ENCODE results near the gene USO1.
"Not testable (repeated sequence)": the region's sequence is repeated elsewhere in the genome, so short reads cannot be mapped to it uniquely, and the experiment has no call there.

Gene USO1, protein sequence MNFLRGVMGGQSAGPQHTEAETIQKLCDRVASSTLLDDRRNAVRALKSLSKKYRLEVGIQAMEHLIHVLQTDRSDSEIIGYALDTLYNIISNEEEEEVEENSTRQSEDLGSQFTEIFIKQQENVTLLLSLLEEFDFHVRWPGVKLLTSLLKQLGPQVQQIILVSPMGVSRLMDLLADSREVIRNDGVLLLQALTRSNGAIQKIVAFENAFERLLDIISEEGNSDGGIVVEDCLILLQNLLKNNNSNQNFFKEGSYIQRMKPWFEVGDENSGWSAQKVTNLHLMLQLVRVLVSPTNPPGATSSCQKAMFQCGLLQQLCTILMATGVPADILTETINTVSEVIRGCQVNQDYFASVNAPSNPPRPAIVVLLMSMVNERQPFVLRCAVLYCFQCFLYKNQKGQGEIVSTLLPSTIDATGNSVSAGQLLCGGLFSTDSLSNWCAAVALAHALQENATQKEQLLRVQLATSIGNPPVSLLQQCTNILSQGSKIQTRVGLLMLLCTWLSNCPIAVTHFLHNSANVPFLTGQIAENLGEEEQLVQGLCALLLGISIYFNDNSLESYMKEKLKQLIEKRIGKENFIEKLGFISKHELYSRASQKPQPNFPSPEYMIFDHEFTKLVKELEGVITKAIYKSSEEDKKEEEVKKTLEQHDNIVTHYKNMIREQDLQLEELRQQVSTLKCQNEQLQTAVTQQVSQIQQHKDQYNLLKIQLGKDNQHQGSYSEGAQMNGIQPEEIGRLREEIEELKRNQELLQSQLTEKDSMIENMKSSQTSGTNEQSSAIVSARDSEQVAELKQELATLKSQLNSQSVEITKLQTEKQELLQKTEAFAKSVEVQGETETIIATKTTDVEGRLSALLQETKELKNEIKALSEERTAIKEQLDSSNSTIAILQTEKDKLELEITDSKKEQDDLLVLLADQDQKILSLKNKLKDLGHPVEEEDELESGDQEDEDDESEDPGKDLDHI

DNA sequence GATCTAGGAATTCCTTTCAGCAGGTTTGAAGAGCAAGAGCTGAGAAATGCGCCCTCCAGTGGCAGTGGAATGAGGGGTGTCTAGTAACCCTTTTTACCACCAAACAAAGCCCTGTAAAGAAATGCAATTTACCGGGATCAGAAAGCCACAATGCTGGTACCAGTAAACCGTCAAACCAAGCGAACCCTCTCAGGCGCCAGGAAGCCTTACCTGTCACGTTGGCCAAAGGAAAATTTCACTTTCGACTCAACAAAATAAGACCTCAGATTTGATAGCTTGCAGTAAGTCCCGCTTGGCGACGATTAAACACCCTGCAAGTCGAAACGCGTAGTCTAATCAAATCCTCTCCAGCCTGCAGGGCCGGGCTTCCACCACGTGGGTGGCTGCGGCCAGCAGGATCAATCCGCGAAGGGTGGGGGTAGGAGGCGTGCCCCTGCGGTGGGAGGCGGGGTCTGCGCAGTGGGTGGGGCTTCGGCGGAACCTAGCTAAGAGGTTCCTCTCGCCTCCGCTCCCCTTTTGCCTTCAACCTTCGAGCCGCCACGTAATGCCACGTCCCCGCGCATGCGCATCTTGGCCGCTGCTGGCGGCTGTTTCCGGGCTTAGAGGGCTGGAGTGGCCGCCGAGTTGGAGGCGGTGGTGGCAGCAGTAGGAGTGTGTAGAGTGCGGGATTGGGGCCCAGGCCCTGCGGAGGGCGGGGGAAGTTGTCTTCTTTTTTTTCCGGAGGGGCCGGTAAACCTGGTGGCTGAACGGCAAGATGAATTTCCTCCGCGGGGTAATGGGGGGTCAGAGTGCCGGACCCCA lies at the start of gene USO1:
USO1 (plus strand) TSS at position 512 of the 801 bp plus-strand sequence; CDS start at position 755, 243 bp downstream.
- DNase-seq (ENCODE audit: low read depth) = peak; percentile 98

DNA sequence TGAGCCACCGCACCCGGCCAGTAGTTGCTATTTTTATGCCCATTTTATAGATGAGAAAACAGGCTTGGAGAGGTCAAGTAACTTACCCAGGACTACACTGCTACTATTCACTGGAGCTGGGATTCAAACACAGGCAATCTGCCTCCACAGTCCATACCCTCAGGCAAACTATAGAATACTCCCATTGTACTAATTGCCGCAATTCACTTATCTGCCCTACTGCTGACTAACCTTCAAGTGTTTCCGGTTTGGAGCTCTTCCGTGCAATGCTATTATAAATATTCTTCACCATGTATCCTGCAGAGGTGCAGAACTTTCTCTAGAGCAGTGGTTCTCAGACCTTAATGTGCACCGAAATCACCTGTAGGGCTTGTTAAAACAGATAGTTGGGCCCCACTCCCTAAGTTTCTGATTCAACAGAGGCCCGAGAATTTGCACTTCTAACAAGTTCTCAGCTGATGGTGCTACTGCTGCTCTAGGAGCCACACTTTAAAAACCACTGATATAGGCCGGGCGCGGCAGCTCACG lies 49.3 kb upstream of the USO1 start:
- DNase-seq (ENCODE audit: low read depth) = no peak

DNA sequence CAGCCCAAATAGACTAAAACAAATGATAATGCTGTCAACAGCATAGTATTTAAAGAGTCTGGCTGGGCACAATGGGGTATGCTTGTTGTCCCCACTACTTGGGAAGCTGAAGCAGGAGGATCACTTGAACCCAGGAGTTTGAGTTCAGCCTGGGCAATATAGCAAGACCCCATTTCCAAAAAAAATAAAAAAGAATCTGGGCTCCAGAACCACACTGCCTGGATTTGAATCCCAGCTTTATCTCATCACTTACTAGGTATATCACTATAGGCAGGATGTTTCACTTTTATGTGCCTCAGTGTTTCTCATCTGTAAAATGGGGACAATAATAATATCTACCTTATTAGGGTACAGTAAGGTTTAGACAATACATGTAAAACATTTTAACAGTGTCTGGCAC lies 45.9 kb upstream of the USO1 start:
- DNase-seq (ENCODE audit: low read depth) = no peak

DNA sequence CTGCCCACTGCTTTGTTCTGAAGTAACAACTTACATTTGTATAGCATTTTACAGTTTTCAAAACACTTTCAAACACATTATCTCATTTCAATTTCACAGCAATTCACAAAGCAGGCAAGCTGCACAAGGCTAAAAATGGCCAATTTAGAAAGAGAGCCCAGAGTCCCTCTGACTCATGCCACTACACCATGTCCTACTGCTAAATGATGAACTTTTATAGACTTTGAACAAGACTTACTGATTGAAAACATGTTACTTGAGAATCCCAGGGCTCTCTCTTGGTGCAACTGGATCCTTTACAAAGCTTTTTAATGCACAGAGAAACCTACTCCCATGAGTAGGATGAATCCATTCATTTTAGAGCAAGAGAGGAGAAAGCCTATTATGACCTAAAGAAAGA lies 45.4 kb upstream of the USO1 start:
- no peak for DNase-seq (ENCODE audit: low read depth)

DNA sequence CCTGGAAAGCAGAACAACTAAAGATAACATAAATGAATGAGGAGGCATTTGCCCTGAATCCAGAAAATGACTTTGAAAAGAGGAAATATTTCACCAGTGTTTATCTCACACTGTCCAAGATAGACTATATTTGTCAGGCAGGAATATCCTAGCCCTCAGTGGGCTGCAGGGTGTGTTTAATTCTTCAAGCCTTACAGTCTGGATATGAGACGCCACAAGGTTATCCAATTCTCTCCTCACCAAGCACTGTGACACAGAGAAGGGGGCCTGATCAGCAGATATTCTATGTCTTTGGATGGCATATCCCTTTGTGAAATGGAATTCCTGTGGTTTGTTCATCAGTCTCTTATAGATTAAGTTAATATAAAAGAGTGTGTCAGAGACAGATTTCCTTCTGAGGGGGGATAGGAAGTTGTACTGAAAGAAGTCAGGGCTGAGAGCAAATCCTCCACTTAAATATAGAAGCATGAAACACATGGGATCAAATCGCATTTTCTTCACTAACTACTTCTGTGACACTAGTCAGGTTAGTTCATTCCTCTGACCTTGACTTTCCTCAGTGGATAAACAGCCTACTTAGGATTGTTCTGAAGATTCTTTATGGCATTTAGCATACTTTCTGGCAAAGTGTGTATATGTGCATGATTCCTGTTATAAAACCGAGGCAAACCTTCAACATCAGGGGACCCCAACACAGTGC lies 44.4 kb upstream of the USO1 start:
- DNase-seq (ENCODE audit: low read depth) = no peak

DNA sequence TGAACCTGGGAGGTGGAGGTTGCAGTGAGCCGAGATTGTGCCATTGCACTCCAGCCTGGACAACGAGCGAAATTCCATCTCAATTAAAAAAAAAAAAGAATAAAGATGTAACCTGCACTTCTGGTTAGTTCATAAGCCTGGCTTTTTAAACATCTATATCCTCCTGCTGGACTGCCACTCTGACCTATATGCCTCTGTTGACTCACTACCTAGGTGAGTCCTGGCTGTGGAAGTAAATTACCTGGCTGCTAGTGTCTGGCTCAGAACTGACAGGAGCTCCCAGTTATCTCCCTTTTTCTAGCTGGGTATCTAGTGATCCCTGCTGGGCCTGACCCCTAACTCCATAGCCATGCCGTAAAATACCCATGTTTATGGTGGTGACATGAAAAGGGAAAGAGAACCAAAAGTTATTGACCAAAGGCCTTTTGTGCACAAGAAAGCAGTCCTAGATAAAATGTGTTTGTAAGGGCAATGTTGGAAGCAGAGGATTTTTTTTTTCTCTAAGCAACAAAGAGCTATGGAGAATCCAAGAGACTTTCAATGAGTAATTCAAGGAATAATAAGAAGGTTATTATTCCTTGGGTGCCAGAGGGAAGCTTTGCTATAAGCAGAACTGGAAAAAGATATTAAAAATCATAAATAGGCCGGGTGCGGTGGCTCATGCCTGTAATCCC lies 40.8 kb upstream of the USO1 start:
- no peak for DNase-seq (ENCODE audit: low read depth)

DNA sequence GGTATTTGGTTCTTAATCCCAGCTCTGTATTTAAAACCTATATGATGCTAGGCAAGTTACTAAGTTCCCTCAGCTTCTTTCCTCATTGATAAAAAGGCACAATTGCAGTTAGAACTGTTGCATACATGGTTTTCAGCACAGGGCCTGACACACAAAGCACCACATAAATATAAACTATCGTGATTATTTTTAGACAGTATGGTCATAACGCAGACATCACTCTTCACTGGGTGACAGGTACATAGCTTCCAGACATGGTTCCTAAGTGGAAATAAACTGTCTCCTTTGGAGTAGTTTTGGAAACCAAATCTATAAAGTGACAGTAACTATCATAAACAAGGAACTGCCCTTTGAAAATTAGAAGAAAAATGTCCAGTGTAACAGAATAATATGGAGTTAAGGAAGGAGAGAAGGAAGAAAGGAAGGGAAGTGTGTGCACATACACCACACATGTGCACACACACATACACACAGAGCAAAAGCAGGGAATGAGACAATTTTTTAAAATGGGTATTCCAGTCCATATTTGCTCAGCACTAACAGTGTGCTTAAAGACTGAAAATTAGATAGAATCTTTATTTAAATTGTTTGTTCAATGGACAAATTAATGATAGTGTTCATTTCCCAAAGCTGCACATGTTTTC lies 38.7 kb upstream of the USO1 start:
- no peak for DNase-seq (ENCODE audit: low read depth)

DNA sequence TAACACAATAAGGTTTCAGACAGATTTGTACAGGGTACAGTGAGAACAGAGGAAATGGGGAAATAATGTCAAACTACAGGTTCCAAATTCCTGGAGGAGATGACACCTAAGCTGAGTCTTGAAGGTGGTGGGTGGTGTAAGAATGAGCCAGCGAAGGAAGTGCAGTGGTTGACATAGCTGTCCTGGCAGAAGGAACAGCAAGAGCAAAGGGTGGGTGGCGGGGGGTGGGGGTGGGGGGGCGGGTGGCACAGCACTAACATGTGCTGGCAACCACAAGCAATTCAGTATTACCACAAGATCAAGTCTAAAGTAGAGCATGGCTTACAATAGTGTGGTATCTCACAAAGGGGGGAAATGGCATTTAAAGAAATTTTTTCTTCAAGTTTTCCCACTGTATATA lies 38.0 kb upstream of the USO1 start:
- DNase-seq (ENCODE audit: low read depth) = no peak

DNA sequence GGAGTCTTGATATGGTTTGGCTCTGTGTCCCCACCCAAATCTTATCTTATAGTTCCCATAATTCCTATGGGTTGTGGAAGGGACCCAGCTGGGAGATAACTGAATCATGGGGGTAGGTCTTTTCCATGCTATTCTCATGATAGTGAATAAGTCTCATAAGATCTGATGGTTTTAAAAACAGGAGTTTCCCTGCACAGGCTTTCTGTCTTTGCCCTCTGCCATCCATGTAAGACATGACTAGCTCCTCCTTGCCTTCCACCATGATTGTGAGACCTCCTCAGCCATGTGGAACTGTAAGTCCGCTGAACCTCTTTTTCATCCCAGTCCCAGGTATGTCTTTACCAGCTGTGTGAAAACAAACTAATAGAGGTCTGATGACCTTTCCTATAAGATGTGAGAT lies 37.3 kb upstream of the USO1 start:
- not testable (repeated sequence) for DNase-seq (ENCODE audit: low read depth)

DNA sequence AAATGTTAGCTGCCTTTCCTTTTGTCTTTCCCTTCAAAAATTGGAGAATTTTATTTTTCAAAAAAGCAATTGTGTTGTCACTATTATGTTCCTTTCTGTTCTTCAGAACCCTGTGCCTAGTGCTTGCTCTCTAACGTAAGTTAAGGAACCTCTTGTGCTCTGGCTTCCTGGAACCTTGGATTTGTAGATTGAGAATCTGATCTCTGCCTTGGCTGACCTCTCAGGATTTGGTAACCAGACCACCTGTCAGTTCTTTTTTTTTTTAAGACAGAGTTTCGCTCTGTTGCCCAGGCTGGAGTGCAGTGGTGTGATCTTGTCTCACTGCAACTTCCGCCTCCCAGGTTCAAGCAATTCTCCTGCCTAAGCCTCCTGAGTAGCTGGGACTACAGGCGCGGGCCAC lies 32.3 kb upstream of the USO1 start:
- DNase-seq (ENCODE audit: low read depth) = not testable (repeated sequence)

DNA sequence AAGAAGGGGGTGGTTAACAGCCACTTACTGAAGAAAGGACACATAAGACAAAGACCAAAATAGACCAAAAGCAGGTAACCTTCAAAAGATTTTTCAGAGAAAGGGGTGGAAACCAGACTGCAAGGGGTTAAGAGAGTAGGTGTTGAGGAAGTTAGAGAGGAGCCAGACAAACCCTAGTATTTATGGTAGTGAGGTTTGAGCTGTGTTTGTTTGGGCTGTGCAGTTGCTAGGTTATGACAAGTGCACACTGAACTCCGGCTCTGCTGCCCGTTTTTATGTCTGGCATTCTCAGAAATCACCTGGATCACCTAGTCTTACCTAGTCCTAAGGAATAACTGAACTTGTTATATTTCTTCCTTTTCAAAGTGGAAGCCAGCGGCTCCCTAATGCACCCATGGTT lies 28.3 kb upstream of the USO1 start:
- no peak for DNase-seq (ENCODE audit: low read depth)

DNA sequence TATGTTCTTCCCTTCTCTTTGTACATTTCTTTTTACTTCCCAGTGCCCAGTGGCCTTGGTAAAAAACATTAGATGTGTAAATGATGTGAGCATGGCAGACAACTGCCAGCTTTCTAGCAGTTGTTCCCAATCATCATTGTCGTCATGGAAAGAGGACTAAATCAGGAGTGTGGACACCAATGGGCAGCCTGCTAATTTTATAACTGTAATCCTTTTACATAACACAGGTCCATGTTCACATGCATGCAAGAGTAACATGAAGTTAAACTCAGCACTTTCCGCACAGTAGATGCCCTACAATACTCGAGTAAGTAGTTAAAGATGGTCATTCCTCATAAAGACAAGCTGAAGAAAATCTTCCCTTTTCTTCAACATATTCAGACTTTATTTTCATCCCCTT lies 27.8 kb upstream of the USO1 start:
- DNase-seq (ENCODE audit: low read depth) = no peak

DNA sequence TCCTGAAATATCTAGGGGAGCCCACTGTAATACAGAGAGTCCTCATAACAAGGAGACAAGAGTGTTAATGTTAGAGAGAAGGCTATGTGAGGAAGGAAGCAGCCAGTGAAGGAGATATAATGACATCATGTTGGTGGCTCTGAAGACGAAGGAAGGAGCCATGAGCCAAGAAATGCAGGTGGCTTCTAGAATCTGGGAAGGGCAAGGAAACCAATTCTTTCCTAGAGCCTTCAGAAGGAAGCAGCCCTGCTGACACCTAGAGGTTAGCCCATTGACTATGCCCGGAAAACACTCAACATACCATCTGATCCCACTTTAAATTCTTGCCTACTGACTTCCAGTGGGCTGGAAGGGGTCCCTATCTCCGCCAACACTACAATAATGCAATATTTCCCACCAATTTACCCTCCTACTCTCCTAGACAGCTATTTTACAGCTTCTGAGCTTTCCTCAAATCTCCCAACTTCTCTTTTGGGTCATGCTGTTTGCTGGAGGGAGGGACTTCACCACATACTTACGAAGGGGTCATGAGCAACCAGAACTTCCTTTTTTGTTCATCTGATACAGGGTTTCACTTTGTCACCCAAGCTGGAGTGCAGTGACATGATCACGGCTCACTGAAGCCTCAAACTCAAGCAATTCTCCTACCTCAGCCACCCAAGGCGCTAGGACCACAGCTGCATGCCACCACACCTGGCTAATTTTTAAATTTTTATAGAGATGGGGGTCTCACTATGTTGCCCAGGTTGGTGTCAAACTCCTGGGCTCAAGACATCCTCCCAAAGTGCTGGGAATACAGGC lies 26.0 kb upstream of the USO1 start:
- DNase-seq (ENCODE audit: low read depth) = no peak

DNA sequence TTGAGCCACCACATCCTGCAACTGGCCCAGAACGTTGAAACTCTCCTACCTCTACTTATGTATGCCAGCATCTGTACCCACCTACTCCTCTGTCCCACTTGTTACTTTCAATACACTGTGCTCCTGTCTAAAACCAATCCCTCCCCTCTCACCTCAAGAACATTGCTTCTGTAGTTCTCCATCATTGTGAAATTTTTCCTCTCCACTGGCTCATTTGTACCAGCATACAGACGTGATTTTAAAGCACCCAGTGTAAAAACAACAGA lies 25.5 kb upstream of the USO1 start:
- no peak for DNase-seq (ENCODE audit: low read depth)

DNA sequence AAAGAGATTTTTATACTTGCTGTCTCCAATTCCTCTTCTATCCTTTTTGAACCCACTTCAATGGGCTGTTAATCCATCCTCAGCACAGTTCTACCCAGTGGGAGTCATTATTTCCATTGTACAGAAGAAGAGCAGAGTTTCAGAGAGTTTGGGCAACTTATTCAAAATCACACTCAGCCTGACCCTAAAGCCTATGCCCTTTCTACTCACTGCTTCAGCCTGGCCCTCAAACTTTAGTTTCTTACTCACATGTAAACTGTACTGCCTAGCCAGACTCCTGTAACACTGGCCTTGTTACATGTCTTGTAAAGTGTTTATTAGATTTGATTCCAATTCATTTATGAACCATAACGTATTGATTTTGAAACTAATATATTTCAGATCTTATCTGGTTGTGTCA lies 25.1 kb upstream of the USO1 start:
- DNase-seq (ENCODE audit: low read depth) = no peak

DNA sequence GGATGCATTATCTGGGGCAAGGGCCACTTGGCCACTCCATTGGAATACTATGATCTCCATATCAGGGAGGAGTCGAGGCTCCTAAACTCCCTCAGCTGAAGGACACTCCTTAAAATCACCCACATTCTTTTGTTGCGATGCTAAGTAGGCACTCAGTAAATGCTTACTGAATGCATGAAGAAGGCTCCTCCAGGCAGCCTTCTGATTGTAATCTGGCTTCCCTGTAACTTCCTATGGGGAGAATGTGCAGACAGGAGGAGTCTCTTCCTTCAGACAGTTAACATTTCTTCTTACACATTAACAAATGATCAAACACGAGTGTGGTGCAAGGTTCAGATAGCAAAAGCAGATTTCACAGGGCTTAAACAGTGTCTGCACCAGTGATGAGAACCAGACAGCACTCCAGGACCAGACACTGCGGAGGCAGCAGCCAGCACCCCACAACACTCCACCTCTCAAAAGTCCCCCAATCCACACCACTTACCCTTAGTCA lies 21.4 kb upstream of the USO1 start:
- no peak for DNase-seq (ENCODE audit: low read depth)

DNA sequence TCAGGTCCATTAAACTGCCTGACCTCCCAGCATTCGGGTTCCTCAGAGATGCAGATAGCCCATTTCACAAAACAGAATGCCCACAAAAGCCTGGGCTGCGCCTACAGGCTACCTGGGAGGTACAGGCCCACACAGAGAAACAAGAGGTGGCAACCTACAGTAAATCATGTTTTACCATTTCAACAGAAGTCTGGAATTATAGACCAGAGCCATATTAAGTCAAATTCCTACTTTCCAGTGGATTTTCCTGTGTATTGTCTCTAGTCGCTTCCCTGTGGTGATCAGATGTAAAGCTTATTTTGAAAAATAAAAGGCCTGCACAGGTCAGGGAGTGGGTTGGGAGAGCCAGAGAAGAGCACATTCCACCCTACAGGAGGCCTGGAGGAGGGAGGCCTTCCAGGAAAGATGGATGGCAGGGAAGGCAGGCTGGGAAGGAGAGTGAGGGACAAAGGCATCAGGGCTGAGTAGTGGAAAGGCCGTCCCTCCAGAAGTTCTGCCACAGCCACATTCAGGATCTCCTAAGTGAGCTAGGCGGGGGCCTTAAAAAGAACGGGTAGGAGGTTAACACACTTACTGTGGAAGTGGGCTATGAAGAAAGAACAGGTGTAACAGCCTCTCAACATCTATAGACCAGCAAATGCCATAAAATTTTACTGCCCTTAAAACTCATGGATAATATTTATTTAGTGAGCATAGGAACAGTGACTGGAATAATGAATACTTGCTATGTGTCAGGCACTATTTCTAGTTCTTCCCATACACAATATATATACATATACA lies 19.0 kb upstream of the USO1 start:
- no peak for DNase-seq (ENCODE audit: low read depth)

DNA sequence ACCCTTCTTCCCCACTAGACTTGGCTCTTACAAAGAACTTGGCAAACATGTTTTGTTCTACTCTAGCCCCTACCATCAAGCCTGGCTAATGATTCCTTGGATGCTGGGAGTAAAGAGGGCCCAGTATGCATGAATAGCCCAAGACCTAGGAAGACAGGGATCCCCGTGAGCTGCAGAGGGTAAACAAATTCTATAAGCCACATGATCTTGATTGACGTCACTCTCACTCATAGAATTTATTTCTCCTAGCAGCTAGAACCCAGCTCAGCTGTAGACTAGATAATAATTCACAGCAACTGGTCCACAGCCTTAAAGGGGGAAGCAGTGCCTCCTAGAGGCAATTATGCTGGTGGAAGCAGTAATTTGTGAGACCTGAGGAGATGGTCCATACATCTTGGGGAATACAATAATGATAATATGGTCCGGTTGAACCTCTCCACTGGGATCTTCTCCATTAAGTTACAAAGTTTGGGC lies 16.1 kb upstream of the USO1 start:
- DNase-seq (ENCODE audit: low read depth) = no peak

DNA sequence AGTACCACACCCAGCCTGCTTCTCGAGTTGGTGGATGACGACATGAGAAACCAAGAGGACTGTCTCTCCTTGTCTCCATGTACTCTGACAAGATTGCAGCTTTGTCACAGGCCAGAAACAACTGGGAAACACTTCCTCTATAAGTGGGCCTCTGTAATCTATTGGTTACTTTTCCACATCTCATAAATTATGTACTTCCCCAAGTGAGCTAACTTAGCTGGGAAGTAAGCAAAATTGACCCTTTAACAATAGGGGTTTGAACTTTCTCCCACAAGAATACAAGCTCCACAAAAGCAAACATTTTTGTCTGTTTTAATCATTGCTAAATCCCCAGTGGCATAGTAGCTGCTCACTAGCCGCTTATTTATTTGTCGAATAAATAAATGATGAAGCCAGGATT lies 14.1 kb upstream of the USO1 start:
- no peak for DNase-seq (ENCODE audit: low read depth)
